ENCODE results near the gene PNISR.

Gene PNISR

DNA sequence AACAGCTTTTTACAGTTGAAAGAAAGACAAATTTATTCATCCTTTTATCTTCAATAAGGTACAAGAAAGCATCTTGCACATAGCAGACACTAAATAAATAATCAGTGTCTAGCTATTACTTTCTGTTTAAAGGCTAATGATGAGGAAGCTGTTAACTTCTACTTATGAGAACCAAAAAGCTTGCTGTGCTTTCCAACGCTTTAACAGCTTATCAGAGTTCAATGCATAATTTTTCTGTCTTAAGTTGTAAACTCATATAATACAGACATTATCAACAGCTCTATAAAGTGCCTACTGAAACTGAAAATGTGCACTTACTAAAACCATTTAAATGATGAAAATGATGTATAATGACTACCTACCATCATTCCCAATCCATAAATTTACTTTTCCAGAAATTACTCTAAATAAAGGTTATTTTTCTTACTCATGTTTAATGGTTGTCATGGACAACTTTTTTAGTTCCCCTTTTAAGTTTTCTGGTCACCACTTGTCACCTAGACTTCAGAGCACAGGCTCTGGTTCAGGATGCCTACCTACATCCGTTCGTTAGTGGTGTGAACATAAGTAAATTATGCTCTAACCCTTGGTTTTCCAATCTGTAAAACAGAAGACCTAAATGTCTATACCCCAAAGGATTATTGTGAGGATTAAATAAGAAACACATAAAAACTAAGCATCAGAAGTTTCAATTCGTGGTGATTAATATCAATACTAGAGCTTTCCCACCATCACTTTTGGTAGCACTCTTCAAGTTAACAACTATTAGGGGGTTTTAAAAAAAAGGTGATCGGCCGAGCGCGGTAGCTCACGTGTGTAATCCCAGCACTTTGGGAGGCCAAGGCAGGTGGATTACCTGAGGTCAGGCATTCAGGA, 8.0 kb downstream of the PNISR start:
- TF ChIP-seq TEAD4 (IDR thresholded peaks at IDR 0.05) (no peak), TAF1 (IDR thresholded peaks at IDR 0.05; ENCODE audit: low read depth) (no peak), TCF12 (IDR thresholded peaks at IDR 0.05; ENCODE audit: low read depth) (no peak), CEBPB (IDR thresholded peaks at IDR 0.05) (no peak), CREB1 (IDR thresholded peaks at IDR 0.05; ENCODE audit: low read depth) (no peak), EGR1 (IDR thresholded peaks at IDR 0.05) (no peak), ZBTB7A (IDR thresholded peaks at IDR 0.05; ENCODE audit: low read depth) (no peak), YY1 (IDR thresholded peaks at IDR 0.05; ENCODE audit: low read depth) (no peak), EP300 (IDR thresholded peaks at IDR 0.05; ENCODE audit: borderline replicate concordance) (no peak), FOXM1 (IDR thresholded peaks at IDR 0.05; ENCODE audit: borderline replicate concordance, low read depth) (no peak)
- TF ChIP-seq, protein P1, sequence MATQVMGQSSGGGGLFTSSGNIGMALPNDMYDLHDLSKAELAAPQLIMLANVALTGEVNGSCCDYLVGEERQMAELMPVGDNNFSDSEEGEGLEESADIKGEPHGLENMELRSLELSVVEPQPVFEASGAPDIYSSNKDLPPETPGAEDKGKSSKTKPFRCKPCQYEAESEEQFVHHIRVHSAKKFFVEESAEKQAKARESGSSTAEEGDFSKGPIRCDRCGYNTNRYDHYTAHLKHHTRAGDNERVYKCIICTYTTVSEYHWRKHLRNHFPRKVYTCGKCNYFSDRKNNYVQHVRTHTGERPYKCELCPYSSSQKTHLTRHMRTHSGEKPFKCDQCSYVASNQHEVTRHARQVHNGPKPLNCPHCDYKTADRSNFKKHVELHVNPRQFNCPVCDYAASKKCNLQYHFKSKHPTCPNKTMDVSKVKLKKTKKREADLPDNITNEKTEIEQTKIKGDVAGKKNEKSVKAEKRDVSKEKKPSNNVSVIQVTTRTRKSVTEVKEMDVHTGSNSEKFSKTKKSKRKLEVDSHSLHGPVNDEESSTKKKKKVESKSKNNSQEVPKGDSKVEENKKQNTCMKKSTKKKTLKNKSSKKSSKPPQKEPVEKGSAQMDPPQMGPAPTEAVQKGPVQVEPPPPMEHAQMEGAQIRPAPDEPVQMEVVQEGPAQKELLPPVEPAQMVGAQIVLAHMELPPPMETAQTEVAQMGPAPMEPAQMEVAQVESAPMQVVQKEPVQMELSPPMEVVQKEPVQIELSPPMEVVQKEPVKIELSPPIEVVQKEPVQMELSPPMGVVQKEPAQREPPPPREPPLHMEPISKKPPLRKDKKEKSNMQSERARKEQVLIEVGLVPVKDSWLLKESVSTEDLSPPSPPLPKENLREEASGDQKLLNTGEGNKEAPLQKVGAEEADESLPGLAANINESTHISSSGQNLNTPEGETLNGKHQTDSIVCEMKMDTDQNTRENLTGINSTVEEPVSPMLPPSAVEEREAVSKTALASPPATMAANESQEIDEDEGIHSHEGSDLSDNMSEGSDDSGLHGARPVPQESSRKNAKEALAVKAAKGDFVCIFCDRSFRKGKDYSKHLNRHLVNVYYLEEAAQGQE (IDR thresholded peaks at IDR 0.05; ENCODE audit: low read depth), result no peak
- TF ChIP-seq, protein P2, sequence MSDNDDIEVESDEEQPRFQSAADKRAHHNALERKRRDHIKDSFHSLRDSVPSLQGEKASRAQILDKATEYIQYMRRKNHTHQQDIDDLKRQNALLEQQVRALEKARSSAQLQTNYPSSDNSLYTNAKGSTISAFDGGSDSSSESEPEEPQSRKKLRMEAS (IDR thresholded peaks at IDR 0.05), result no peak
- TF ChIP-seq, protein P3, sequence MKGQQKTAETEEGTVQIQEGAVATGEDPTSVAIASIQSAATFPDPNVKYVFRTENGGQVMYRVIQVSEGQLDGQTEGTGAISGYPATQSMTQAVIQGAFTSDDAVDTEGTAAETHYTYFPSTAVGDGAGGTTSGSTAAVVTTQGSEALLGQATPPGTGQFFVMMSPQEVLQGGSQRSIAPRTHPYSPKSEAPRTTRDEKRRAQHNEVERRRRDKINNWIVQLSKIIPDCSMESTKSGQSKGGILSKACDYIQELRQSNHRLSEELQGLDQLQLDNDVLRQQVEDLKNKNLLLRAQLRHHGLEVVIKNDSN (IDR thresholded peaks at IDR 0.05), result no peak

DNA sequence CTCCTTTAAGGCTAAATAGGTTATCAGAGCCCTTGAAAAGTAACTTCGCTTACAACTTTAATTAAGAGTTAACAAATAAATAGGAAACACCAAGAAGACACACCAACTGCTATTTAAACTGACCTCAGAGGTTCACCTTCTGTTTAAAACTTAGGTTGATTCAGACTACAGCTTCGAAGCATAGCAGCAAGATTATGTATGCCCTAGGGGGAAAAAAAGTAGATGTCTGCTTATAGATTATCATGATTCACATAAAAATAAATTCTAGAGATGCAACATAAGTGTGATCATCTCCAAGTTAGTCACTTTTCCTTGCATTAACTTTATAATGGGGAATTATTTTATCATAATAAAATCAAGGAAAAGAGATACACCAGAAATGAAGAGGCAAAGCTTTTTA, 8.9 kb downstream of the PNISR start:
- no peak for TF ChIP-seq CEBPB (IDR thresholded peaks at IDR 0.05)
- no peak for TF ChIP-seq YY1 (IDR thresholded peaks at IDR 0.05; ENCODE audit: low read depth)
- TF ChIP-seq, protein P3 (IDR thresholded peaks at IDR 0.05), result no peak
- no peak for TF ChIP-seq TEAD4 (IDR thresholded peaks at IDR 0.05)
- TF ChIP-seq EP300 (IDR thresholded peaks at IDR 0.05; ENCODE audit: borderline replicate concordance), result no peak
- TF ChIP-seq RAD21 (IDR thresholded peaks at IDR 0.05; ENCODE audit: low read depth), result no peak
- TF ChIP-seq FOXM1 (IDR thresholded peaks at IDR 0.05; ENCODE audit: borderline replicate concordance, low read depth), result no peak
- no peak for TF ChIP-seq EGR1 (IDR thresholded peaks at IDR 0.05)
- TF ChIP-seq TAF1 (IDR thresholded peaks at IDR 0.05; ENCODE audit: low read depth), result no peak
- TF ChIP-seq CREB1 (IDR thresholded peaks at IDR 0.05; ENCODE audit: low read depth), result no peak
- TF ChIP-seq, protein P2 (IDR thresholded peaks at IDR 0.05), result no peak

DNA sequence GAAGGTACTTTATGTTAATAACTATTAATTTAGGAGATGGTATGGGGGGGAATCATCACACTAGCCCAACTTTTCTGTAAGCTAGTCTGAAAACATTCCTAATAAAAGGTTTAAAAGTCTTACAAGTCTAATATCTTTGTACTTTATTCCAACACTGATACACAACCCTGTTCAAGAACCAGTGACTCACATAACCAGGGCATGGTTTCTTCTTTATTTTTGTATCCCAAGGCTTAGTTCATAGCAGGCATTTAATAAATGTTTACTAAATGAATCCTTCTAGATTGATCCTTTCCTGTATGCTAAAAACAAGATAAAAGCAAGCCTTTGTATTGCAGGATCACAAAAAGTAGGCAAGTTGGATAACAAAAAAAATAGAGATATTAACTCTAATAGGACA, 9.7 kb downstream of the PNISR start:
- TF ChIP-seq, protein P3 (IDR thresholded peaks at IDR 0.05), result no peak
- TF ChIP-seq, protein P2 (IDR thresholded peaks at IDR 0.05), result no peak
- TF ChIP-seq RAD21 (IDR thresholded peaks at IDR 0.05; ENCODE audit: low read depth), result no peak
- TF ChIP-seq EP300 (IDR thresholded peaks at IDR 0.05; ENCODE audit: borderline replicate concordance), result no peak
- no peak for TF ChIP-seq CREB1 (IDR thresholded peaks at IDR 0.05; ENCODE audit: low read depth)
- no peak for TF ChIP-seq ZBTB7A (IDR thresholded peaks at IDR 0.05; ENCODE audit: low read depth)
- no peak for TF ChIP-seq TEAD4 (IDR thresholded peaks at IDR 0.05)
- TF ChIP-seq EGR1 (IDR thresholded peaks at IDR 0.05), result no peak
- no peak for TF ChIP-seq NFIC (IDR thresholded peaks at IDR 0.05)
- TF ChIP-seq TAF1 (IDR thresholded peaks at IDR 0.05; ENCODE audit: low read depth), result no peak
- TF ChIP-seq YY1 (IDR thresholded peaks at IDR 0.05; ENCODE audit: low read depth), result no peak
- no peak for TF ChIP-seq CEBPB (IDR thresholded peaks at IDR 0.05)
- TF ChIP-seq, protein P1 (IDR thresholded peaks at IDR 0.05; ENCODE audit: low read depth), result no peak
- TF ChIP-seq TCF12 (IDR thresholded peaks at IDR 0.05; ENCODE audit: low read depth), result no peak
- no peak for TF ChIP-seq FOXM1 (IDR thresholded peaks at IDR 0.05; ENCODE audit: borderline replicate concordance, low read depth)

DNA sequence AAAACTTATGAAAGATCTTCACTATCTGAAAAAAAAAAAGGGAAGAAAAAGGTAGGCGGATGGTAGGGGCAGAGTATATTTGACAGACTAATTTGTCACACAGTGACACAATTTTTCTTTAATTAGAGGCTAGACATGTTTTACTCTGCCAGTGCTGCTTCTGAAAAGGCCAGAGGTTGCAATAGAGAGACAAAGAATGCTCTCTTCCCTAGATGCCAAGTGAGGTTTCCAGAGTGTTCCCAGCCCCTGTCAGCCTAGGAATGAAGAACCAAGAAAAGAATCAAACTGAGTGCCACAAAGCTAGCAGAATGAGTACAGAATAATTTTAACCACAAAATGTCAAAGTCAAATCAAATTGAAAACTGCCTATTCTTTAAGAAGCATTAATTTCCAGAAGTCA, 13.0 kb downstream of the PNISR start:
- TF ChIP-seq NFIC (IDR thresholded peaks at IDR 0.05), result no peak
- TF ChIP-seq TAF1 (IDR thresholded peaks at IDR 0.05; ENCODE audit: low read depth), result no peak
- TF ChIP-seq TCF12 (IDR thresholded peaks at IDR 0.05; ENCODE audit: low read depth), result no peak
- no peak for TF ChIP-seq RAD21 (IDR thresholded peaks at IDR 0.05; ENCODE audit: low read depth)
- no peak for TF ChIP-seq FOXM1 (IDR thresholded peaks at IDR 0.05; ENCODE audit: borderline replicate concordance, low read depth)
- TF ChIP-seq, protein P2 (IDR thresholded peaks at IDR 0.05), result no peak

Measured in Ishikawa (cell line).